HepG2 (cell line): ENCODE results near the gene CKAP5. TPM values are rescaled to one million over a fixed set of nuclear protein-coding genes. Genes with fewer than 3 reads are reported as not detected.
A peak's percentile ranks its signal among the peaks of the same experiment; 100 is the strongest.

Experiments used
- ATAC-seq: fragments of 200-7000 bp; cut with Tn5 transposase; 3 replicates; pipeline ENCODE4 v1.9.1; 2020; ENCODE audit warnings: mild to moderate bottlenecking, moderate library complexity
- BruUV-seq: library from RNA; stranded (reverse); fragments of 400-500 nt; replicated peaks from 2 replicates; lab custom pipeline; 2021; lab: Mats Ljungman, UMichigan
- CTCF ChIA-PET: fragments of 300-600 bp; formaldehyde crosslinking; extraction: SDS; loops from one replicate; lab custom pipeline; 2021; ENCODE audit warnings: low total read pairs, inconsistent platforms, low intra/inter-chr PET ratio; lab: Yijun Ruan, JAX
- POLR2A ChIA-PET: fragments of 350-600 bp; sonication (Branson Sonifier 250); formaldehyde crosslinking; loops from one replicate; lab custom pipeline; 2020; ENCODE audit warnings: antibody characterized with exemption, inconsistent platforms; lab: Yijun Ruan, JAX
- DNase-seq: peaks from one replicate; pipeline ENCODE4 v3.0.0-alpha.2; 2015; ENCODE audit warnings: low spot score
- FAIRE-seq: peaks from 3 replicates; lab custom pipeline; 2011; peaks lifted over from hg19 to GRCh38; lab: Jason Lieb, UNC
- H2AFZ ChIP-seq: one replicate; pipeline ENCODE4 v1.6.1; 2011; ENCODE audit warnings: low read length, inconsistent platforms
- H3K27ac ChIP-seq: fragments of 300-600 bp; 3 replicates; pipeline ENCODE4 v1.8.0; 2011; ENCODE audit warnings: mixed run types, mild to moderate bottlenecking, mixed read lengths, low read length, inconsistent platforms; ENCODE audit not compliant: insufficient read depth; ENCODE audit errors: extremely low read length
- H3K27me3 ChIP-seq, 2 experiments: fragments of 200-600 bp in 1 of 2; 2 replicates in 1 of 2; 3 replicates in 1 of 2; pipeline versions ENCODE4 v1.6.0 to v1.8.0; 2011; ENCODE audit warnings: low read length in 2 of 2, mild to moderate bottlenecking in 2 of 2, moderate library complexity in 2 of 2, inconsistent platforms in 1 of 2; ENCODE audit not compliant: insufficient read depth in 2 of 2, control insufficient read depth in 1 of 2
- H3K36me3 ChIP-seq, 2 experiments: fragments of 200-600 bp in 1 of 2; replicated peaks in 1 of 2; 2 replicates in 1 of 2; 3 replicates in 1 of 2; pipeline versions ENCODE4 v1.5.1 to v1.8.0; 2011; ENCODE audit warnings: low read length in 2 of 2, inconsistent platforms in 1 of 2; ENCODE audit not compliant: insufficient read depth in 2 of 2, control insufficient read depth in 1 of 2
- H3K4me1 ChIP-seq: 2 replicates; pipeline ENCODE4 v1.5.1; 2012; ENCODE audit warnings: low read length, inconsistent platforms; ENCODE audit not compliant: insufficient read depth
- H3K4me2 ChIP-seq: 2 replicates; pipeline ENCODE4 v1.6.0; 2011; ENCODE audit warnings: low read depth, low read length, inconsistent platforms
- H3K4me3 ChIP-seq, 3 experiments: fragments of 200-600 bp in 1 of 3; sonication (generic), shearing (Covaris generic) in 1 of 3; replicated peaks in 1 of 3; 2 replicates each; pipeline ENCODE4 v1.5.1; 2011 to 2016; ENCODE audit warnings: low read length in 3 of 3, inconsistent platforms in 2 of 3, low read depth in 2 of 3, mild to moderate bottlenecking in 2 of 3, control low read depth in 1 of 3, mixed read lengths in 1 of 3; ENCODE audit not compliant: insufficient read depth in 1 of 3
- H3K79me2 ChIP-seq: one replicate; pipeline ENCODE4 v1.6.1; 2011; ENCODE audit warnings: low read length, inconsistent platforms; ENCODE audit not compliant: insufficient read depth
- H3K9ac ChIP-seq: 2 replicates; pipeline ENCODE4 v1.6.0; 2011; ENCODE audit warnings: mild to moderate bottlenecking, low read depth, low read length, inconsistent platforms; ENCODE audit not compliant: insufficient read depth
- H3K9me3 ChIP-seq: 2 replicates; pipeline ENCODE4 v1.5.1; 2012; ENCODE audit warnings: mild to moderate bottlenecking, low read length
- H4K20me1 ChIP-seq: 2 replicates; pipeline ENCODE4 v1.6.0; 2011; ENCODE audit warnings: inconsistent platforms, mild to moderate bottlenecking, low read length, moderate library complexity; ENCODE audit not compliant: insufficient read depth
- AGO2 ChIP-seq: fragments of 200-400 bp; formaldehyde crosslinking; optimal IDR thresholded peaks from 2 replicates; pipeline ENCODE3; 2017; ENCODE audit warnings: mild to moderate bottlenecking, low read depth, low read length, moderate library complexity
- BRD4 ChIP-seq: sonication (generic); formaldehyde crosslinking; IDR thresholded peaks from 2 replicates; pipeline ENCODE4 v1.4.0; 2020; ENCODE audit warnings: missing genetic modification reagents
- DZIP1 ChIP-seq: sonication (generic); formaldehyde crosslinking; IDR thresholded peaks from 2 replicates; pipeline ENCODE4 v1.5.0; 2020; ENCODE audit warnings: mild to moderate bottlenecking, missing genetic modification reagents
- E2F5 ChIP-seq: sonication (generic); formaldehyde crosslinking; conservative IDR thresholded peaks from 2 replicates; pipeline ENCODE4 v1.4.0; 2020; ENCODE audit warnings: missing genetic modification reagents
- IRX3 ChIP-seq: sonication (generic); formaldehyde crosslinking; IDR thresholded peaks from 2 replicates; pipeline ENCODE4 v1.8.1; 2023; ENCODE audit warnings: mild to moderate bottlenecking, low read depth, missing genetic modification reagents, borderline replicate concordance
- RAD51 ChIP-seq: fragments of 450-650 bp; IDR thresholded peaks from 2 replicates; pipeline ENCODE4 v1.6.1; 2016; ENCODE audit warnings: borderline replicate concordance
- SALL1 ChIP-seq: sonication (generic); formaldehyde crosslinking; IDR thresholded peaks from 2 replicates; pipeline ENCODE4 v1.8.0; 2022; ENCODE audit warnings: mild to moderate bottlenecking, missing genetic modification reagents
- XRCC5 ChIP-seq: fragments of 200-400 bp; formaldehyde crosslinking; optimal IDR thresholded peaks from 2 replicates; pipeline ENCODE3; 2017; ENCODE audit warnings: mild to moderate bottlenecking, low read length
- ZNF230 ChIP-seq: sonication (generic); formaldehyde crosslinking; IDR thresholded peaks from 2 replicates; pipeline ENCODE4 v1.4.0; 2020; ENCODE audit warnings: mild to moderate bottlenecking, missing genetic modification reagents
- ZNF276 ChIP-seq: sonication (generic); formaldehyde crosslinking; IDR thresholded peaks from 2 replicates; pipeline ENCODE4 v1.4.0; 2020; ENCODE audit warnings: mild to moderate bottlenecking, low read depth, missing genetic modification reagents
- ZNF317 ChIP-seq: sonication (generic); formaldehyde crosslinking; IDR thresholded peaks from 2 replicates; pipeline ENCODE4 v1.5.0; 2020; ENCODE audit warnings: mild to moderate bottlenecking, missing genetic modification reagents
- ZNF446 ChIP-seq: sonication (generic); formaldehyde crosslinking; IDR thresholded peaks from 2 replicates; pipeline ENCODE4 v1.5.0; 2020; ENCODE audit warnings: mild to moderate bottlenecking, missing genetic modification reagents
- ZNF543 ChIP-seq: sonication (generic); formaldehyde crosslinking; IDR thresholded peaks from 2 replicates; pipeline ENCODE4 v1.4.0; 2020; ENCODE audit warnings: mild to moderate bottlenecking, missing genetic modification reagents
- ZNF563 ChIP-seq: sonication (generic); formaldehyde crosslinking; IDR thresholded peaks from 2 replicates; pipeline ENCODE4 v1.8.0; 2022; ENCODE audit warnings: mild to moderate bottlenecking, moderate library complexity, missing genetic modification reagents
- ZNF770 ChIP-seq: sonication (generic); formaldehyde crosslinking; IDR thresholded peaks from 2 replicates; pipeline ENCODE4 v1.5.0; 2020; ENCODE audit warnings: mild to moderate bottlenecking, missing genetic modification reagents
- ZNF83 ChIP-seq: sonication (generic); formaldehyde crosslinking; IDR thresholded peaks from 2 replicates; pipeline ENCODE4 v1.4.0; 2020; ENCODE audit warnings: missing genetic modification reagents, mild to moderate bottlenecking, borderline replicate concordance
- WGBS: methylation state at CpG from one replicate; pipeline ENCODE4 v1.1.6; 2017; ENCODE audit warnings: low lambda C conversion rate; 5-methylcytosine and 5-hydroxymethylcytosine counted together
- in situ Hi-C: cut with HindIII; loops from 2 replicates; pipeline ENCODE4 v1.10.0; 2017; ENCODE audit warnings: low pct_unique_long_range_greater_than_20kb; ENCODE audit not compliant: extremely low pct_ligation_motif_present
- intact Hi-C: fragments of 100-400 bp; cut with micrococcal nuclease; formaldehyde crosslinking; loops from one replicate; pipeline ENCODE4 v1.10.0; 2022; ENCODE audit not compliant: unreplicated experiment
- polyA plus RNA-seq, 8 experiments: library from polyadenylated mRNA; depleted of rRNA in 3 of 8; stranded (reverse) in 7 of 8; unstranded in 1 of 8; fragments of >200 nt; fragmentation: Illumina TruSeq in 4 of 8; extraction: Trizol in 4 of 8; gene quantifications; 2 replicates each; pipeline versions ENCODE4 v1.2.1 to v1.2.3, GENCODE V29; 2011 to 2016; ENCODE audit warnings: low read depth in 4 of 8, missing spikeins in 1 of 8, mixed read lengths in 1 of 8; ENCODE audit not compliant: insufficient read depth in 1 of 8
- total RNA-seq, 5 experiments: library from RNA; depleted of rRNA; stranded (reverse); fragments of >200 nt; fragmentation: Illumina TruSeq; extraction: Trizol; gene quantifications; 2 replicates each; pipeline ENCODE4 v1.2.3, GENCODE V29; 2016; ENCODE audit warnings: low read depth in 1 of 5

The CKAP5 gene
- total and polyA plus RNA-seq, 2 of the 13 experiments (the other 11 are each of a cell fraction or from before 2014, with no cell fraction given): 79.2 to 103 TPM

- Histone ChIP-seq H3K9me3 (no peaks in the 10 kb centered on the region), H3K4me3 (peak overlapping the region; percentile 83 to 99 (median 98)), H3K79me2 (peaks cover 44% of the 10 kb centered on the region), H3K4me2 (peak overlapping the region; percentile 73), H3K9ac (peak overlapping the region; percentile 98), H3K27me3 (no peaks in the 10 kb centered on the region; a peak in 1 of 5 replicates), H3K4me1 (peaks cover 53% of the 10 kb centered on the region), H2AFZ (peak overlapping the region; percentile 95), H3K27ac (peak overlapping the region; percentile 97), H4K20me1 (no peaks in the 10 kb centered on the region), H3K36me3 (peaks cover 25 to 37% of the 10 kb centered on the region in 2 experiments)
- POLR2A ChIA-PET: interaction anchor here (1.2 to 11.5 kb wide), 12 partner anchors 8 to 147 kb away, joined by 3 to 272 read pairs (median 10); partner anchors contain the start of gene F2
- WGBS: 0% methylated on average over 21 of the region's 29 CpGs
- no peak for FAIRE-seq
- no peak for DNase-seq
- ATAC-seq: peak; percentile 7; the same call in 2 of the 3 replicates
- CTCF ChIA-PET: interaction anchor here (0.7 kb wide), 1 partner anchor 101 kb away, joined by 3 read pairs; no protein-coding TSS in a partner anchor
- intact Hi-C loops: no loop called here
- BruUV-seq: TSS peak; percentile 78
- in situ Hi-C loops: no loop called here
- peak; percentile 10; the same call in 1 of the 2 replicates for TF ChIP-seq ZNF543 (CRISPR knock-in tag)
- TF ChIP-seq IRX3 (CRISPR knock-in tag): 0 out of 2 replicates have a peak, but pooled peaks have one; percentile 13
- 0 out of 2 replicates have a peak, but pooled peaks have one; percentile 19 for TF ChIP-seq ZNF230 (CRISPR knock-in tag)
- TF ChIP-seq E2F5 (CRISPR knock-in tag): no peak
- 0 out of 2 replicates have a peak, but pooled peaks have one; percentile 22 for TF ChIP-seq ZNF276 (CRISPR knock-in tag)
- TF ChIP-seq XRCC5: peak; percentile 2
- TF ChIP-seq BRD4 (CRISPR knock-in tag): peak; percentile 68; the same call in 1 of the 2 replicates
- TF ChIP-seq ZNF317 (CRISPR knock-in tag): no peak
- TF ChIP-seq ZNF770 (CRISPR knock-in tag): 0 out of 2 replicates have a peak, but pooled peaks have one; percentile 5
- peak; percentile 71 for TF ChIP-seq AGO2
- TF ChIP-seq SALL1 (CRISPR knock-in tag): no peak
- peak; percentile 56; the same call in 1 of the 2 replicates for TF ChIP-seq ZNF446
- TF ChIP-seq ZNF563 (CRISPR knock-in tag): peak; percentile 50; the same call in 1 of the 2 replicates
- no peak for TF ChIP-seq RAD51
- TF ChIP-seq DZIP1: 0 out of 2 replicates have a peak, but pooled peaks have one; percentile 3
- TF ChIP-seq ZNF83 (CRISPR knock-in tag): 0 out of 2 replicates have a peak, but pooled peaks have one; percentile 30
Measured at GRCh38 chr11:46701078-46701654, 144.9 kb downstream of the CKAP5 start.
